DLD1 (cell line): Measurements from ENCODE around the gene PAK4.

Experiments
- in situ Hi-C: cut with HindIII; loops from 2 replicates; pipeline ENCODE4 v1.10.0; 2017; ENCODE audit warnings: low sequenced_read_pairs

PAK4 gene

DNA sequence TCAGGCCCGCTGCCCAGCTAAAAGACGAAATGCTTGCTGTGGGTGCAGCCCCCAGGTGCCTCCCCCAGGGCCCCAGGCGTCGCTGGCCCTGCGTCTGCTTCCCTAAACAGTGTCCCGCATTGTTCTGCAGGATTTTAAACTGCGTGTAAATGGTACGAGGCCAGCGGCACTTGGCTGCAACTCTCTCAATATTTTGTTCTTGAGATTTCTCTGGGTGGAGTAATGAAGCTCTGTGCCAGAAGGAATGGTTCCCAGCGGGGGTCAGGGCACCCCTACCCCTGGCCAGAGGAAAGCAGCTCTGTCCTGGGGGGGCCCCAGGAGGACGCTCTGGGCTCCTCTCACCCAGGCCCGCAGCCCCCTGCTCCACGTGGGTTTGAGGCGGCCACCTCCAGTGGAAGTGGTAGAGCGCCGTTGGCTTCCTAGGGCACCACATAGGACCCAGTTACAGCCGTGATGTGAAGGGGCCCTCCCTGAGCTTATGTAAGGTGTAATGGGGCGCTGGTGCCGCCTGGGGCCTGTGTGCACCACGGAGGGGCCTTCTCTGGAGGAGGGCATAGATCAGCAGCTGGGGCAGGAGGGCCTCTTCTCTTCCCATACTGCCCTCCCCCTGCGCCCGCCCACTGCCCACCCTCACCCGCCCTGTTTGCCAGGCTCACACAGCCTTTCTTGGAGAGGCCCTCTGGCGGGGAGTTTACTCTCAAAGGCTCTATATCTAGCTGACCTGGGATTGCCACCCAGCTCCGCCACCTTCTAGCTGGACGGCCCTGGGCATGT lies 19.8 kb downstream of the PAK4 start:
- in situ Hi-C loops, result no loop called here

DNA sequence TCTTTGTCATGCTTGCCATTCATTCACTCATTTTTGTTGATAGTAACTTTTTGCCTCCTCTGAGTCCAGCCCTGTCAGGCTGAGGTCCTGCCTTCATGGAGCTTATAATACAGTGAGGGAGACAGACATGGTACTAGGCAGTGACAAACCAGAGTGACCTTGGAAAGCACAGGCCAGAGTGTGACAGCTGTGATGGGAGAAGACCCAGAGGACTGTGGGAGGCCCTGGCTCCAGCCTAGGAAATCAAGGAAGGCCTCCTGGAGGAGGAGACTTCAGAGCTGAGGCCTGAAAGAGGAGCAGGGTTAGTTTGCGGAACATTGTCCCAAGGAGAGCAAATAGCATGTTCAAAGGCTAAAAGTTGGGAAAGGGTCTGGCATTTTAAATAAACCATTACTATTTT lies 20.5 kb downstream of the PAK4 start:
- in situ Hi-C loops, result no loop called here

DNA sequence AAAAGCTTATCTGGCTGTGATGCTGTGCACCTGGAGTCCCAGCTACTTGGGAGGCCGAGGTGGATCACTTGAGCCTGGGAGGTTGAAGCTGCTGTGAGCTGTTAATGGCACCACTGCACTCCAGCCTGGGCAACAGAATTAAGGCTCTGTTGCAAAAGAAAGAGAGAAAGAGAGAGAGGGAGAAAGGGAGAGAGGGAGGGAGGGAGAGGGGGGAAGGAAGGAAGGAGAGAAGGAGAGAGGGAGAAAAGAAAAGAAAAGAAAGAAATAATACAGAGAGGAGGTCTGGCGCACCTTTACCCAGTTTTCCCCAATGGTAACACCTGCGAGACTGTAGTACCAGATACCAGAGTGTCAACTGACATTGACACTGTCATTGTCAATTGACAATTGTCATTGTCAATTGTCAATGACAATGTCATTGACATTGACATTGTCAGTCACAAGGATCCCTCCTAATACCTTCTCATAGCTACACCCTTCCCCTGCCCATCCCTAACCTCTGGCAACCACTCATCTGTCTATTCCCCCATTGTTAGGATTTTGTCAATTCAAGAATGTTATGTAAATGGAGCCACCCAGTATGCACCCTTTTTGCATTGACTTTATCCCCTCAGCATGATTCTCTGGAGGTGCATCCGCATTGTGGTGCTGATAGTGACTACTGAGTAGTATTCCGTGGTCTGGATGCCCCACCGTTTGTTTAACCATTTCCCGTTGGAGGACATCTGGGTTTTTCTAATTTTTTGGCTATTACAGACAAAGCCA lies 21.3 kb downstream of the PAK4 start:
- in situ Hi-C loops, result no loop called here

DNA sequence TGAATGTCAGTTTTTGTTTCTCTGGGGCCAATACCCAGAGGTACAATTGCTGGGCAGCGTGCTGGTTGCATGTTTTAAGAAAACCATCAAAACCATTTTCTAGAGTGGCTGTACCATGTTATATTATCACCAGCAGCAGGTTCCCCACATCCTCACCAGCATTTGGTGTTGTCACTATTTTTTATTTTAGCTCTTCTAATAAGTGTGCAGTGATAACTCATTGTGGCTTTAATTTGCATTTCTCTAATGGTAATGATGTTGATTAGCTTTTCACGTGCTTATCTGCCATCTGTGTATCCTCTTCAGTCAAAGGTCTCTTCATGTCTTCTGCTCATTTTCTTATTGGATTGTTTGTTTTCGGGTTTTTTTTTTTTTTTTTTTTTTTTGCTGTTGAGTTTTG lies 21.9 kb downstream of the PAK4 start:
- in situ Hi-C loops, result no loop called here

DNA sequence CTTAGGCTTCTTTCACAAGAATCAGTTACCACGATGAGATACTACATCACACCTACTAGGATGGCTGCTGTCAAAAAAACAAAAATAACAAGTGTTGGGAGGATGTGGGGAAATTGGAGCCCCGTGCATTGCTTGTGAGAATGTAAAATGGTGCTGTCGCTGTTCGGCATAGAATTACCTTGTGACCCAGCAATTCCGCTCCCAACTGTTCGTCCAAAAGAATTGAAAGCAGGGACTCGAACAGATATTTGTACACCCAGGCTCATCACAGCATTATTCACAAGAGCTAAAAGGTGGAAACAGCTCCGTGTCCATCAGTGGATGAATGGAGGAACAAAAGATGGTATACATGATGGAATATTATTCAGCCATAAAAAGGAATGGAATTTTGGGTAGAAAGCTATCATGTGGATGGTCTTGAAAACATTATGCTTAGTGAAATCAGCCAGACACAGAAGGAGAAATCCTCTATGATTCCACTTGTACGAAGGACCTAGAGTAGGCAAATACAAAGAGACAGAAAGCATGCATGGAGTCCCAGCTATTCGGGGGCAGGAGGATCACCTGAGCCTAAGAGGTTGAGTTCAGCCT lies 23.4 kb downstream of the PAK4 start:
- in situ Hi-C loops, result no loop called here

DNA sequence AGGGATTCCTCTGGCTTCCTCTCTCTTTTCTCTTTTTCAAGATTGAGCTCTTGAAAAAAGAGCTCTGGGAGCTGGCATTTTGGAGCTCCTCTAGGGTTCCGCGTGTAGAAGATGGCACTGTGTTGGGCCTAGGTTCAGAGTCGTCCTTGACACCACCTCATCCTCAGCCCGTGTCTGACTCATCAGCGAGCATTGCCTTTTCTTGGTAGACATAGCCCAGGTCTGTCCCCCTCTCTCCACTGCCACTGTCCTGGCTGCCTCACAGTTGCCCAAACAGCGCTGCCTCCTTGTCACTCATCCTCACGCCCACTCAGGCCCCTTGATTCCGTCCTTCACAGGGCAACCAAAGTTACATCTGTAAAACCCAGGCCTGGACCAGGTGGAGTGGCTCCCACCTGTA lies 24.6 kb downstream of the PAK4 start:
- in situ Hi-C loops, result no loop called here

DNA sequence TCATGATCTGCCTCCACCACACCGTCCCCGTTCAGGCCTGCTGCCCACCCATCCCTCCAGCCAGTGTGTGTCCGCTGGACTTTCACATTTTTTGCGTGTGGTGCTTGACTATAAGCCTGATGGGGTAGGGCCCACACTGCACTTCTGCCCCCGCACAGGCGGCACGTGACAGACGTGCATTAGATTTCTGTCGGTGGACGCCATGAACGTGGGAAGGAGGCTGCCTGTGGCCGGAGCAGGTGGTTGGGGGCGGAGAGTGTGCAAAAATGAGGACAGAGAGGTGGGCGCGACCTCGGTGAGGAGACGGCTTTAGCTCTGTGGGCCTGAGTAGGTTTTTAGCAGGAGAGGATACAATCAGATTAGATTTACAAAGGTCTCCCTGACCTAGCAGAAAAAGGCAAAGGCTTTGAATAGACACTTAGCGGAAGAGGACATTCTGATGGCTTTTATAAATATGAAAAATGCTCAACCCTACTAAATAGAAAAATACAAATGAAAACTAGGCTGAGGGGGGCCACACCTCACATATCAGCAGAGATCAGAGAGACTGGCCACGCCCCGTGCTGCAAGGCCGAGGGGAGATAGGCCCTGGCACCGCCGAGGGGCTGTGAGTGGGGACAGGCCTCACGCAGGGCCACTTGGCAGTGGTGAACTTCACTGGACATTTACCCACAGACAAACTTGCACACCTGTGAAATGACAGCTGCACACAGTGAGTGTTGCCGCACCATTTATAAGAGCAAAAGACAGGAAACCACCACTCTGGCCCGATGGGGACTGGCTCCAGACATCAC lies 25.4 kb downstream of the PAK4 start:
- in situ Hi-C loops, result no loop called here

DNA sequence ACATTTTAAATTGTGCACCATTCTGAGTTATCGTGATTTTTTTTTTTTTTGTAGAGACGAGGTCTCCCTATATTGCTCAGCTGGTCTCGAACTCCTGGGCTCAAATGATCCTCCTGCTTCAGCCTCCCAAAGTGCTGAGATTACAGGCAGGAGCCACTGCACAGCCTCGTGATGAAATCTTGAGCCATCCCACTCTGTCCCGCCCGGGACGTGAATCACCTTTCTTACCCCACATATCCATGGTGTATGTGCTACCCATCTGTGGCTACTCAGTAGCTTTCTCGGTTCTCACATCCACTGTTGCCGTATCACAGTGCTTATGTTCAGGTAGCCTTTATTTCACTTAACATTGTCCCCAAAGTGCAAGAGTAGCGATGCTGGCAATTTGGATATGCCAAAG lies 26.5 kb downstream of the PAK4 start:
- in situ Hi-C loops, result no loop called here

DNA sequence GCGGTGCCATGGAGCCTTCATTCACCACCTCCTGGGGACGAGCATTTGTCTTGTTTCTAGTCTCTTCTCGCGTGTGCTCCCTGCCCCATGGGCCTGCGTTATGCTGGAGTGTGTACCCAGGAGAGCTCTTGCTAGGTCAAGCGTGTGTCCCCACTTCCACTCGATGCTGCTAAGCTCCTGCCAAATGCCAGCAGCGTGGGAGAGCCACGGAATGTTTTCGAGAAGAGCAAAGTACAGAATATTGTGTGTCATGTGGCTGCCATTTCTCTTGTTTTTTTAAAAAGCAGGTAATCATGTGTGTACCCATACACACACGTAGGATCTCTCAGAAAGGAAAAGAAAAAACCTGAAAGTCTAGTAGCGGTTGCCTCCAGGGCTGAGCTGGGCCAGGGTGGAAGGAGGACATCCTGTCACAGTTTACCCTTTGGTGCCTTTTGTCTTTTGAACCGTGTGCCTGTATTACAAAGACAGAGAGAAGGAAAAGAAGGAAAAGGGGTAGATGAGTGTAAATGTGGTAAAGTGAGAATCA lies 28.6 kb downstream of the PAK4 start:
- in situ Hi-C loops, result no loop called here

DNA sequence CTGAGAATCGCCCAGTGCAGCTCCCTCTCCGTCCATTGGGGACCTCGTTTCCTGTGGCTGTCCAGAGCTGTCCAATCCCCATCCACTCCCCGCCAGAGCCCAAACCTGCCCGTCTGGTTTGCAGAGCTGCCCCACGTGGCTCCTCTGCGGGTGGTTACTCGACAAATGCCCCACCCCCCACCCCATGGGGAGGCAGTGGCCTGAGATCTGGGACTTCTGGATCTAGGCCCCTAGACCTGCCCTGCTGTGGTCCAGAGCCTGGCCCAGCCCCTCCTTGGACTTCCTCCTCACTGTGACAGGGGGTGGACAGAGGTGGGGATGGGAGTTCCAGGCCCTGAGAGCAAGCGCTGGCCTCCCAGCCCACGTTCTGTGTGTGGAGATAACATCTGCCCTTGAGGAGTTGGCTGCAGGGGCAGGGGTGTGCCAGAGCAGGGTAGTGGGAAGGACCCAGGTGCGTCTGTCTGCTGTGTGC lies 29.1 kb downstream of the PAK4 start:
- in situ Hi-C loops, result no loop called here

DNA sequence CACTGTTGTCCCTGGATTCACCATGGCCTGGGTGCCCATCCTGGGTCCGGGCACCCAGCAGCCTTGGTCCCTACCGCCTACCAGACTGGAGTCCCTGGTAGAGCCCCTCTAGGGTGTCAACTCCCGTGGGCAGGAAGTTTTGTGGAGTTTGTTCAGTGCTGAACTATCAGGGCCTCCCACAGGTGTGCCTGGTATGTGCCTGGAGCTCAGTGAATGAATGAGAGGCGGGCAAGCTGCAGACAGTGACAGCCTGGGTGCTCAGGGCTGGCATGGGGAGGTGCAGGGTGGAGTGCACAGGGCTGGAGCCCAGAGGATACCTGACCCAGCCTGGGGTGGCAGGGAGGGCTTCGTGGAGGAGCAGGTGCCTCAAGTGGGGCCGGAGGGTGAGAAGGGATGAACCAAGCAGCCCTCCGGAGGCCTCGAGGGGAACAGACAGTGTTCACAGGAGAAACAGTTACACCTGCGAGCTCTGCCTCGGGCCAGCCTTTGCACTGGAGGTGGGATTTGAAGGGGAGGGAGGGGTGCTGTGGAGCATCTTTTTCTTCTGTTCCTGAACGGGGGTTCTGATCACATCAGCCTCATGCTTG lies 29.6 kb downstream of the PAK4 start:
- in situ Hi-C loops, result no loop called here

DNA sequence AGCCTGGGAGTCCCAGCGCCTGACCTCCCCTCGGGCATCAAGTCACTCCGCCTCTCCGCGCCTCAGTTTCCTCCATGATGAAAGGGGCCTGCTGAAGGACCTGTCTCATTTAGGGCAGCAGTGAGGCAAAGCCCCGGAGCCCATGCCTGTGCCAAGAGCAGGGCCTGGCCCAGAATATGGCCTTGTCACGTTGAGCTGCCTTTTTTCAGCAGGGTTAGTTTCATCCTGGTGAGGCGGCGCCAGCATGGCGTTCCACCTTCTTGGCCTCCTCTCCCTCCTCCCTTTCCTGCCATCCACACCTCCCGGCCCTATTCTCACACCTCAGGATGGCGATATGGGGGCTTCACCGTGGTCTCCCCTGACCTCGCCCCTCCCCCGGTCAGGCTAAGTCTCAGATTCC lies 30.2 kb downstream of the PAK4 start:
- in situ Hi-C loops, result no loop called here

DNA sequence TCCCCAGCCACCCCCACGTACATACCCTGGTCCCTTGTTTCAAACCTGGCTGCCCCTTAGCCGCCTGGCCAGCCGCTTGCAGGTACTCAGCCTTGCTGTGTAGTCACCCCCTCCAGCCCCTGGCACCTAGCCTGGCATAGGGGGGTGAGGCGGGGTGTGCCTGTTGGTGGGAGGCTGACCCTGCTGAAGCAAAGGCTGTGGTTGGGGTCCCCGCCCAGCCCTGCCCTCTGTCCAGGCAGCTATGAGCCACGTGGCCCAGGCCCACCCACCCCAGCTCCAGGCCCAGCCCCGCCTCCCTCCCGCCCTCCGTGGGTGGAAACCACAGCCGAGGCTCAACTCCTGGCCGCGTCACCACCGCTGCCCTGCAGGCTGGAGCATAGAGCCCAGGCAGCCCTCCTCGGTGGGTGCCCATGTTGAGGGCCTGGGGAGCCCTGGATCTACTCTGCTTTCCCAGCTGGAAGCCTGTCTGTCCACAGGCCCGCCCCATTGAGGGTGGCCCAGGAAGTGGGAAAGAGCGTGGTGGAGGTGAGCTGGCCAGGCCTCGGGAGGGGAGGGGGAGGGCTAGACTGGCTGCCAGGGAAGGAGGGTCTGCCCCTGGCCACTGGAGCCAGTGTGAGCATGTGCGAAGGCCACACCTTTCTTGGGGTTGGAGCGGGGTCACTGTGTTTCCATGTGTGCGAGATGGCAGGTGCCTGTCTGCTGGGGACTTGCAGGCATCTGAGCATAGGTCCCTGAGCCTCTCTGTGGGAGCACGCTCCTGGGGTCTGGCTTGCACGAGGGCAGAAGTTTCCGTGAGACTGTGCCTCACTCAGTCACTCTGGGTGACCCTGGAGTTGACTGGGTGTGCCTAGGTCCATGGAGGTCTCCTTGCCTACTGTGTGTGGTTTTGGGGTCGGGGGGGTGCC lies 31.0 kb downstream of the PAK4 start:
- in situ Hi-C loops, result no loop called here

DNA sequence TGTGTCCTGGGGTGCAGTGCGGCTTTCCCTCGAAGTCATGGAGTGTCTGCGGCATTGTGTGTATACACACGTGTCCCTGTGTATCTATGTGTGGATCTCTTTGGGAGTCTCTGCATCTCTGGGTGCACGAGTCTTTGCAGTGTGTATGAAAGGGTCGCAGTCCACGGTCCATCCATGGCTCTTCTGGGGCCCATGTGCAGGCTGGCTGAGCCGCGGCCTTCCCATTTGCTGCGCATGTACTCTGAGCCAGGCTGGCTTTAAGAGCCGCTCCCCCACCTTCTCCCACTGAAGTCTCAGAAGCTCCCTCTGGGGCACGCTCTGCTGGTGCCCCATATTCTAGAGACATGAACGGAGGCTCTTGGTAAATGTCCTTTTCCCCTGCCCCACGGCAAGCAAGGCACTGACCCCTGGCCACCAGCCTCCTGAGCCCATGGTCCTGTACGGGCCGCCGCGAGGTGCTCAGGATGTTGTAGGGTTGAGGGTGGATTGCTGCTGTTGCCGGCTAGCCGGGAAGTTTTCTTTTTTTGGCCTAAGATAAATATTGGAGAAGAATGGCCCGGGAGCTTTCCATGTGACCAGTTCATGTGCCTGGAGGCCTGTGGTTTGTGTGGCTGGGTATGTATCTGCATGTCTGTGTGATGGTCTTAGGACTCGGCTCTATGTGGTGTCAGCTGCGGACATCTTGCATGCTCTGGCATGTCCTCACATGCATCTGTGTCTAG lies 31.9 kb downstream of the PAK4 start:
- in situ Hi-C loops, result no loop called here

DNA sequence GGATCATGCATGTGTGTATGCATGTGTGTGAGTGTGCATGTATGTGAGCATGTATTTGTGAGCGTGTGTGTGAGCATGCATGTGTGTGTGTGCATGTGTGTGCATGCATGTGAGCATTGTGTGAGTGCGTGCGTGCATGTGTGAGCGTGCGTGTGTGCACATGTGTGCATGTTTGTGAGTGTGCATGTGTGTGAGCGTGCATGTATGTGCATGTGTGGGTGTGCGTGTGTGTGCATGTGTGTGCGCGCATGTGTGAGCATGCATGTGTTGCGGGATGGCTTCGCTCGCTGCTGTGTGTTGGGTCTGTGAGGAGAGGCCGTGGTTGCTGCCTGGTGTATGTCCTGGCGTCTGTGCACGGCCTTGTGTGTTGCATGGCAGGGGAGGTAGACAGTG lies 32.4 kb downstream of the PAK4 start:
- in situ Hi-C loops, result no loop called here

DNA sequence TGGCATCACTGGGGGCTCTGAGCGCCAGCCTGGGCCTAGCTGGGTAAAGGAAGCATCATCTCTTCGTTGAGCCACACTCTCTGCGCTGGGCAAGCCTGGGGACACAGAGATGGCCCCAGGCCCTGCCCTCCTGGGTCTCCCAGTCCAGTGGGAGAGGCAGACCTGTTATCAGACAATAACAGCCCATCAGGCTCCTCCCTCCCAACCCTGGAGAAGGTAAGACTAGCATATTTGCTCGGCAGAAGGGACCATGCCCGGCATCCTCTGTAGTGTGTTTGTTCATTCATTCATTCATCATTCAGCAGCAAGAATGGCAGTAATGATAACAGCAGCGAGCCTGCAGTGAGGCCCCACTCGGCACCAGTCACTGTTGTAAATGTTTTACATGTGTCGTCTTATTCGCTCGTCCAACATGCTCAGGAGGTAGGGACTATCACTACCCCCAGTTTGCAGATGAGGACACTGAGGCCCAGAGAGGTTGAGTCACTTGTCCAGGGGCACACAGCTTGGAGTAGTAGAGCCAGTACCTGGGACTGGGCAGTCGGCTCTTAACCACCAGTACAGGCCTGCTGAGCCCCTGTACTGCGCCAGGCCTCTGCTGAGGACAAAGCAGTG lies 33.2 kb downstream of the PAK4 start:
- in situ Hi-C loops, result no loop called here

DNA sequence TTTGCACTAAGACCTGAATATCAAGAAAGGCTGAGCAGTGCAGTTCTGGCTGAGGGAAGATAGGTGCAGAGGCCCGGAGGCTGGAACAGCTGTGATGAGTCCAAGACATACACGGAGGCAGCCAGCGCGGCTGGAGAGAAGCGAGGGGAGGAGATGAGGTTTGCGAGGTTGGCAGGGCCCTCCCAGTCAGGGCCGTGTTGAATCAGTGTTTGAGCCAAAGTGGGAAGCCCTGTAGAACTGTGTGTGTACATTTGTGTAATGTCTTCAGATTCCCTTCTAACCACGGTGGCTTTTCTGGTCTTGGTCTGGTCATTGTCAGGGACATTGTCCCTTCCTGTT lies 34.9 kb downstream of the PAK4 start:
- in situ Hi-C loops, result no loop called here

DNA sequence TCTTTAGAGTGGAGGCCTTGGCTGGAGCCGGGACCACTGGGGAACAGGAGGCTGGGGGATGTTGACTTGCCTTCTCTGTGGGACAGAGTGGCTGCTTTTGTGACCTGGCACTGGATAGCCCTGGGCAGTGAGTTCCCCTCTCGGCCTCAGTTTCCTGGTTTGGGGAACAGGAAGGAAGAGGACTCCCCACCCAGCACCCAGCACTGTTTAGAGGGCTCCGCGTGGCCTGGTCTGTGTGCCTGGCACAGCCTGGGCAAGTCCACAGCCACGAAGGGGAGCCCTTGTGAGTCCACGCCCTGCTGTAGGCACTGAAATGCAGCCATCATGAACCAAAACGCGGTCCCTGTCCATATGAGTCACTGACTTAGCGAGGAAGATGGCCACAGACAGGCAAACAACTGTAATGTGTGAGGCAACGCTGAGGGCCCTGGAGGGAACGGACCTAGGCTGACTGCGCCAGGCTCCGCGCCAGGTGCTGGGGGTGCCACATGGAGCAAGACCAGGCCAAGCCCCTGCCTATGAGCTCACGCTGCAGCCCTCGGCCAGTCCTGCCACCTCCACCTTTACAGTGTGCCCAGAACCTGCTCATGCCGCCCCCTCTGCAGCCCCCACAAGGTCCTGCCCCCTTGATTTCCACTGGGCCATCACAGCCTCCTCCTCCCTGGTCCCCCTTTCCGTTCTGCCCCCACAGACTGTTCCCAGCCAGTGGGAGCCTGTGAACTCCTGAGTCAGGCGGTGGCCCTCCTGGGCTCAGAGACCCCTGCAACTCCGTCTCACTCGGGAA lies 35.5 kb downstream of the PAK4 start:
- in situ Hi-C loops, result no loop called here
